ENCODE measurements around the gene STARD3NL.

Gene STARD3NL

DNA sequence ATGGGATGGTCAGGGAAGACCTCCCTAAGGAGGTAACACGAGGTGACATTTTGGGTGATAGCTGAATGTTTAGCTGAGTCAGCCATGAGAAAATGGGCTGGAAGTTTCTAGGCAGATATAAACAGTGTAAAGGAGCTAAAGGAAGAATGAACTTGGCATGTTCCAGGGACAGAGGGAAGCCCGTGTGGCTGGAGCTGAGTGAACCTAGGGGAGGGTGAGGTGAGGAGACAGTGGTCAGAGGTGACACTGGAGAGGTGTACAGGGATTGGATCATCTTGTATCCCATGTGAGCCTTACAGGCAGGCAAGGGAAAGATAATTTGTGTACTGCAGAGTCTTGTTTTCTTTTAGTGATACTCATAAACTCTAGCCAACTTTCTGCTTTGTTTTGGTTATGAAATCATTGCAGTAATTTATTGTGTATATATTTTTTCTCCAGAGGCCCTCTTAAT lies 1.8 kb downstream of the STARD3NL start:
- TF ChIP-seq TCF12 (IDR thresholded peaks at IDR 0.05; ENCODE audit: low read depth) (no peak), RAD21 (IDR thresholded peaks at IDR 0.05; ENCODE audit: low read depth) (no peak), REST (IDR thresholded peaks at IDR 0.05; ENCODE audit: low read depth) (no peak), CREB1 (IDR thresholded peaks at IDR 0.05; ENCODE audit: low read depth) (no peak)

DNA sequence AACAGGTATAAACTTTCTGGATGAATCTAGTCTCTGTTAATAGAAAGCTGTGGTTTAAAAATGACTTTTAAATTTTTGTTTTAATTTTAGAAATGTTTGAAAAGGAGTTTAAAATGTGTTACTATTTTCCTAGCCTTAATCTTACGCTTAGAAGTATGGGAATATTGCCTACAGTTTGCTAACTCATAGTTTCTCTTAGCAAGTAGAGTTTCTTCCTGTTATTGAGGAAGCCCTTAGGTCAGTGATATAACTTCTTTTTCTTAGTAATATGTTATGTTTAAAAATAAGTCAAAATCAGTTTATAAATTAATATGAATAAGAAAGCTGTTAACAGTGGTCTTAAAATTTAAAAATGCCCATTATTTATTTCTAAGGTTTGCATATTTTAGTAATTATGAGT lies 3.1 kb downstream of the STARD3NL start:
- no peak for TF ChIP-seq YY1 (IDR thresholded peaks at IDR 0.05; ENCODE audit: low read depth)
- no peak for TF ChIP-seq EP300 (IDR thresholded peaks at IDR 0.05; ENCODE audit: borderline replicate concordance)
- TF ChIP-seq EGR1 (IDR thresholded peaks at IDR 0.05) = no peak
- TF ChIP-seq RAD21 (IDR thresholded peaks at IDR 0.05; ENCODE audit: low read depth) = no peak
- TF ChIP-seq NFIC (IDR thresholded peaks at IDR 0.05) = no peak
- TF ChIP-seq TEAD4 (IDR thresholded peaks at IDR 0.05) = no peak
- TF ChIP-seq FOXM1 (IDR thresholded peaks at IDR 0.05; ENCODE audit: borderline replicate concordance, low read depth) = no peak
- TF ChIP-seq REST (IDR thresholded peaks at IDR 0.05; ENCODE audit: low read depth) = no peak
- no peak for TF ChIP-seq MAX (IDR thresholded peaks at IDR 0.05)
- TF ChIP-seq TAF1 (IDR thresholded peaks at IDR 0.05; ENCODE audit: low read depth) = no peak
- TF ChIP-seq CEBPB (IDR thresholded peaks at IDR 0.05) = no peak
- TF ChIP-seq USF1 (IDR thresholded peaks at IDR 0.05) = no peak
- no peak for TF ChIP-seq ZBTB7A (IDR thresholded peaks at IDR 0.05; ENCODE audit: low read depth)
- no peak for TF ChIP-seq CREB1 (IDR thresholded peaks at IDR 0.05; ENCODE audit: low read depth)
- no peak for TF ChIP-seq TCF12 (IDR thresholded peaks at IDR 0.05; ENCODE audit: low read depth)

DNA sequence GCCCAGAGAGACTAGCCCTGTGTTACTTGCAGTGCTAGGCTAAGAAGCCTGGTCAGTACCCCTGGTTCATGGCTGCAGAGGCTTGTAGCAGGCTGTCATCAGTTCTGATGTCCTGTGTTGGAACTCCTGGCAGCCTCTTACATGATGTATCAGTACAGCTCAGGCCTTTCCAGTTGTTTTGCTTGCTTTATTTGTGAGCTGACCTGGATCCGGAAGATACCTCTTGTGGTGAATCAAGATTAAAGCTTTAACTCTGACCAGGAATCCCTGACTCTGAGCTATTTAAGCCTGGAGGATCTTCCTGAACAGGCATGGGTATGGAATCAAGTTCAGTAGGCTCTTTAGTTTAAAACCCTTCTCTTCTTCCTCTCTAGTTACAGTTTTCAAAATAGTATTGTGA lies 4.4 kb downstream of the STARD3NL start:
- no peak for TF ChIP-seq USF1 (IDR thresholded peaks at IDR 0.05)
- TF ChIP-seq EP300 (IDR thresholded peaks at IDR 0.05; ENCODE audit: borderline replicate concordance) = no peak
- no peak for TF ChIP-seq TCF12 (IDR thresholded peaks at IDR 0.05; ENCODE audit: low read depth)

DNA sequence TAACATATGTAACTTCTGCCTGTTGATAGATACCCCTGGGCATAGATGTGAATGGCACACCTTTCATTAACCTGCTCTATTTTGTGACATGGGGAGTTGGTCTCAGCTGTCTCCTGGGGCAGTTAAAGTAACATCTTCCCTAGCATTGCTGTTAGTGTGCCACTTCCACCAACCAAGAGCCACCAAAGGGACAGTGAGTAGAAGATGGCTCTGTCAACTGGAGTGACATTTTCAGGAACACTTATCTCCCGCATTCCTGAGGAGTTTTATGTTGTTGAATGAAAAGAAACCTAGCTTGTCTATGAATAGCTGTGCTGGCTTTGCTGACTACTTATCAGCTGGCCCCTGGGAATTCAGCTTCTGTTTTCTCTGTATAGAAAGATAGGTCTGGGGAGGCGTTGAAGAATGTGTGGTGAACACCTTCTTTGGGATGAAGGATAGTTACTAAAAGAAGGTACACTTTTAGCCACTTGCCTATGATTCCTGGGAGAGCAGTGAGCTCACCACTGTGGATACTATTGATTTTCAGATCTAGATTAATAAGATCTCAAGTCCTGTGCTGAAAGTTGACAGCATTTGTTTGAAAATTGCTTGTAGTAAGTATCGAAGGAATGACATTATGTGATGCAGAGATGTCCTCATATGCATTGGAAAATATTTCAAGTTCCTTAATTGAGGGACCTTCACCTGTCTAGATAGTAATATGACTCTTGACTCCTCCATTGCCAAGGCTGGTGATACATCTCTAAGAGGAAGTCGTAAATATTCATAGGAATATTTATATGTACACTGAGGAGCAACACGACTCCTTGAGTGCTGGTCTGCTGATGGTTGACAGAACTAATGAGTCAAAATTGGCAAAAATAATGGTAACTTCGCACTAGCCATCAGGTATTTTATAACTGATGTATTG lies 7.6 kb downstream of the STARD3NL start:
- TF ChIP-seq EP300 (IDR thresholded peaks at IDR 0.05; ENCODE audit: borderline replicate concordance) = no peak
- TF ChIP-seq CREB1 (IDR thresholded peaks at IDR 0.05; ENCODE audit: low read depth) = no peak
- no peak for TF ChIP-seq ZBTB7A (IDR thresholded peaks at IDR 0.05; ENCODE audit: low read depth)
- no peak for TF ChIP-seq EGR1 (IDR thresholded peaks at IDR 0.05)
- TF ChIP-seq TEAD4 (IDR thresholded peaks at IDR 0.05) = no peak
- TF ChIP-seq FOXM1 (IDR thresholded peaks at IDR 0.05; ENCODE audit: borderline replicate concordance, low read depth) = no peak
- TF ChIP-seq CEBPB (IDR thresholded peaks at IDR 0.05) = no peak
- TF ChIP-seq TCF12 (IDR thresholded peaks at IDR 0.05; ENCODE audit: low read depth) = no peak
- TF ChIP-seq RAD21 (IDR thresholded peaks at IDR 0.05; ENCODE audit: low read depth) = no peak
- no peak for TF ChIP-seq USF1 (IDR thresholded peaks at IDR 0.05)
- TF ChIP-seq TAF1 (IDR thresholded peaks at IDR 0.05; ENCODE audit: low read depth) = no peak
- no peak for TF ChIP-seq MAX (IDR thresholded peaks at IDR 0.05)
- TF ChIP-seq YY1 (IDR thresholded peaks at IDR 0.05; ENCODE audit: low read depth) = no peak
- TF ChIP-seq REST (IDR thresholded peaks at IDR 0.05; ENCODE audit: low read depth) = no peak
- no peak for TF ChIP-seq NFIC (IDR thresholded peaks at IDR 0.05)

Data from Ishikawa (cell line).